Measurements from ENCODE around the gene IL17REL.
A peak's percentile ranks its signal among the peaks of the same experiment; 100 is the strongest.

IL17REL gene

GRCh38 chr22:50034126-50035081 lies 21.8 kb upstream of the IL17REL start:
- H3K4me3 ChIP-seq (ENCODE audit: low read depth, low read length), result no peak overlapping the region
- TF ChIP-seq, protein P1, sequence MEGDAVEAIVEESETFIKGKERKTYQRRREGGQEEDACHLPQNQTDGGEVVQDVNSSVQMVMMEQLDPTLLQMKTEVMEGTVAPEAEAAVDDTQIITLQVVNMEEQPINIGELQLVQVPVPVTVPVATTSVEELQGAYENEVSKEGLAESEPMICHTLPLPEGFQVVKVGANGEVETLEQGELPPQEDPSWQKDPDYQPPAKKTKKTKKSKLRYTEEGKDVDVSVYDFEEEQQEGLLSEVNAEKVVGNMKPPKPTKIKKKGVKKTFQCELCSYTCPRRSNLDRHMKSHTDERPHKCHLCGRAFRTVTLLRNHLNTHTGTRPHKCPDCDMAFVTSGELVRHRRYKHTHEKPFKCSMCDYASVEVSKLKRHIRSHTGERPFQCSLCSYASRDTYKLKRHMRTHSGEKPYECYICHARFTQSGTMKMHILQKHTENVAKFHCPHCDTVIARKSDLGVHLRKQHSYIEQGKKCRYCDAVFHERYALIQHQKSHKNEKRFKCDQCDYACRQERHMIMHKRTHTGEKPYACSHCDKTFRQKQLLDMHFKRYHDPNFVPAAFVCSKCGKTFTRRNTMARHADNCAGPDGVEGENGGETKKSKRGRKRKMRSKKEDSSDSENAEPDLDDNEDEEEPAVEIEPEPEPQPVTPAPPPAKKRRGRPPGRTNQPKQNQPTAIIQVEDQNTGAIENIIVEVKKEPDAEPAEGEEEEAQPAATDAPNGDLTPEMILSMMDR (IDR thresholded peaks at IDR 0.05; ENCODE audit: borderline replicate concordance, insufficient read depth, low read depth, low read length), result no peak

GRCh38 chr22:50032941-50033601 lies 20.5 kb upstream of the IL17REL start:
- TF ChIP-seq, protein P1 (IDR thresholded peaks at IDR 0.05; ENCODE audit: borderline replicate concordance, insufficient read depth, low read depth, low read length), result no peak
- H3K4me3 ChIP-seq (ENCODE audit: low read depth, low read length), result no peak overlapping the region

DNA sequence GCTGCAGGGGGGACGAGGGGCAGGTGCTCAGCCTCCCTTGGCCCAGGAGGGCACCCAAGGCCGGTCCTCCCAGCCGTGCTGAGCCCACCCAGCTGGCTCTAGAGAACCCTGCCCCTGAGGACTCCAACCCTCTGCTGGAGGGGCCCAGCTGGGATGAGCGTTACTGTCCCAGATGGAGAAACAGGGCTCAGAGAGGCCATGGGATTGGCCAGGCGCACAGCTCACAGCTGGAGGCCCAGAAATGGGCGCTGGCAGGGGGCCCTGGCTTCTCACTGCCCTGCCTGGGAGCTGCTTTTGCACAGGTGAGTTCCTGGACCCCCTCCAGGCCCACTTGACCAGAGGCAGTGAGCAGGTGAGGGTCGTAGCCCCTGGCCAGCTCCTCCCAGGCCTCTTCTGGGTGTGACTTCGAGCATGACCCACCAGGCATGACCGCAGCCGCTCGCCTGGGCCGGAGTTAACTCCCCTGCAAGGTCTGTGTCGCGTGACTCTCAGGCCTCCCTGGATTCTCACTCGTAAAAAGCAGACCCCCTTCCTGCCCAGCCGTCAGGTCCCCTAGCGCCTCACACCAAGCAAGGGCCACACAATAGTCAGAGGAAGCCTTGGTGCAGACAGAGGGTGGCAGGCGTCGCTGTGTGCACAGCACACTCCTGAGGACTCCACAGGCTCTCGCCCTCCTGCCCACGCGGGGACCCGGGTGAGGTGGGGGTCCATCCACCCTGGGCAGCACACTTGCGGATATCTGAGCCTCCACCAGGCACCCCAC lies 19.7 kb upstream of the IL17REL start:
- TF ChIP-seq, protein P1 (IDR thresholded peaks at IDR 0.05; ENCODE audit: borderline replicate concordance, insufficient read depth, low read depth, low read length), result no peak
- H3K4me3 ChIP-seq (ENCODE audit: low read depth, low read length), result no peak overlapping the region

GRCh38 chr22:50031189-50032091 lies 18.9 kb upstream of the IL17REL start:
- TF ChIP-seq, protein P1 (IDR thresholded peaks at IDR 0.05; ENCODE audit: borderline replicate concordance, insufficient read depth, low read depth, low read length), result no peak

DNA sequence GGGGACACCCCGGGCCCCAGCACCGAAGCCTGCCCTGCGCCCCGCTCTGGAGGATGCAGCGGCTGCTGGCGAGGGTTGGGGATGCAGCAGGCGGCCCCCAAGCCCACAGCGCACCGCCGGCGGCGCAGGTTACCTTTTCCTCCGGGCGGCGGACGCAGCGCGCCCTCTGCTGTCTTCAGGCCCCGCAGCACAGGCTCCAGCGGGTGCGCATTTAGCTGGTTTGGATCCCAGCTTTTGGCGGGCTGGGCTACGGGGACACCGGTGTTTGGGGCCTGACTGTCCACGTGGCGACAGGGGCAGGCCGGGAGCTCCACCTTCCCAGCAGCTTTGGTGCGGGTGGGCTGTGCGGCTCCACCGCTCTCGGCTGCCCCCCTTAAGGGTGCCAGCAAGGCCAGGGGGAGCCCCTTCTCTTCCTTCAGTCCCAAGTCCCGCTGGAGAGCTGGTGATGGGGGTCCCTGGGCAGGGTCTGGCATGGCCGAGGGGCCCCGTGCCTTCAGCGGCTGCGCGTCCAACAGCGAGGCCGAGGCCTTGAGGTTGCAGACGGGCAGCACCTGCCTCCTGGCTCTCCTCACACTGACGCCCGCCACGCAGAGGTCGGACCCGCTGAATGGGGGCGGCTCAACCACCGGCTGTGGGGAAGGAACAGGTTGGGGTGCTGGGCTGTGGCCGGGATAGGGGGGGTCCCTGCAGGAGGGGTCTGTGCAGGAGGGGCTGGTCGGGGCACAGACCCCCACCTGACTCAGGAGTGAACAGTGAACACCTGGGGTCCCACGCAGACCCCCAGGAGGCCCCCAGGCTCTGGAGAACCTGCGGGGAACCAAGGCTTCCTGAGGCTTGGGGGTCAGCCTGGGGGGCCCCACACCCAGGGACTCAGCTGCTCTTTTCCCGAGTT lies 18.0 kb upstream of the IL17REL start:
- TF ChIP-seq, protein P1 (IDR thresholded peaks at IDR 0.05; ENCODE audit: borderline replicate concordance, insufficient read depth, low read depth, low read length), result peak; percentile 92
- no peak overlapping the region for H3K4me3 ChIP-seq (ENCODE audit: low read depth, low read length)

More at GRCh38 chr22:50031189-50032091, 18.9 kb upstream of the IL17REL start:
- H3K4me3 ChIP-seq (ENCODE audit: low read depth, low read length), result no peak overlapping the region

Measured in GM12875 (cell line).